WTC11 (cell line): ENCODE measurements around the gene ANKS3.

ENCODE experiments used
- CREB1 ChIP-seq: sonication (generic); formaldehyde crosslinking; IDR thresholded peaks from 2 replicates; pipeline ENCODE4 v1.8.0; 2023; ENCODE audit warnings: mild to moderate bottlenecking, missing genetic modification reagents
- NFATC4 ChIP-seq: fragments of 250-450 bp; sonication (Bioruptor Pico); IDR thresholded peaks from 2 replicates; pipeline ENCODE4 v1.9.0; 2021; ENCODE audit warnings: mild to moderate bottlenecking
- TEAD4 ChIP-seq: sonication (generic); formaldehyde crosslinking; IDR thresholded peaks from 2 replicates; pipeline ENCODE4 v1.8.0; 2022; ENCODE audit warnings: mild to moderate bottlenecking, missing genetic modification reagents
- ZNF416 ChIP-seq: fragments of 250-450 bp; sonication (Bioruptor Pico); IDR thresholded peaks from 2 replicates; pipeline ENCODE4 v1.9.0; 2021; ENCODE audit warnings: mild to moderate bottlenecking, inconsistent platforms
- TF ChIP-seq, protein P1 (sequence below): fragments of 200-600 bp; IDR thresholded peaks from 2 replicates; pipeline ENCODE4 v1.8.0; 2022; ENCODE audit warnings: antibody characterized with exemption

DNA sequence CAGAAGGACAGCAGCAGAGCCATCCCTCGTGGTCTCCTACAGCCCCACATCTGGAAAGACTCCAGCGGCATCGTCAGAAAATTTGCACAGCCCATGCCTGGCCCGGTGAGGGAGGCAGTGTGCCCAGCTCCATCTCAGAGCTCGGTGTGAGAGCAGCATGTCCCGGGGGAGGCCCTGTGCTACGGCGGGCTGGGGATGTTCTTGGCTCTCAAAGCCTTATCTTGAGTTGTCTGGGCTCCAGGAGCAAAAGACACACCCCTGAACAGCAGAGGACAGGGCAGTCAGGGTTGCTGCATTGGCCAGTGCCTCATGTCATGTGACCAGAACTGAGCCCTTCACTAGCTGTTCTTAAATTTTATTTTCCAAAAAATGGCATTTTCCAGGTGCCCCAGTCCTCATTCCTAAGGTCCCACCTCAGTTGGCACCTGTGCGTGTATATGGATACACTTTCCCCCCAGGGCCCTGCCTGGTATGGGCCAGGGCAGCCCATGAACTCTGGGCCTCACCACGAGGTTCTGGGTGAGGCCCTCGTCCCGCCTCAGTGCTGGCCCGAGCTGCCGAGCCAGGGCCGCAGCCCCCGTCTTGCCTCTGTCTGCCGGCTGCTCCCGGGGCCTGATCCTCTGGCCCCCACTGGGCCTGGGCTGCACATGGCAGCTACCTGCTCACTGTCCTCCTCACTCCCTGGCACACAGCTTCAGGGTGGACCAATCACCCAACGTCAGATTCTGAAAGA is 37.7 kb downstream of the ANKS3 start:
- TF ChIP-seq TEAD4 (CRISPR knock-in tag): no peak
- TF ChIP-seq, protein P1, sequence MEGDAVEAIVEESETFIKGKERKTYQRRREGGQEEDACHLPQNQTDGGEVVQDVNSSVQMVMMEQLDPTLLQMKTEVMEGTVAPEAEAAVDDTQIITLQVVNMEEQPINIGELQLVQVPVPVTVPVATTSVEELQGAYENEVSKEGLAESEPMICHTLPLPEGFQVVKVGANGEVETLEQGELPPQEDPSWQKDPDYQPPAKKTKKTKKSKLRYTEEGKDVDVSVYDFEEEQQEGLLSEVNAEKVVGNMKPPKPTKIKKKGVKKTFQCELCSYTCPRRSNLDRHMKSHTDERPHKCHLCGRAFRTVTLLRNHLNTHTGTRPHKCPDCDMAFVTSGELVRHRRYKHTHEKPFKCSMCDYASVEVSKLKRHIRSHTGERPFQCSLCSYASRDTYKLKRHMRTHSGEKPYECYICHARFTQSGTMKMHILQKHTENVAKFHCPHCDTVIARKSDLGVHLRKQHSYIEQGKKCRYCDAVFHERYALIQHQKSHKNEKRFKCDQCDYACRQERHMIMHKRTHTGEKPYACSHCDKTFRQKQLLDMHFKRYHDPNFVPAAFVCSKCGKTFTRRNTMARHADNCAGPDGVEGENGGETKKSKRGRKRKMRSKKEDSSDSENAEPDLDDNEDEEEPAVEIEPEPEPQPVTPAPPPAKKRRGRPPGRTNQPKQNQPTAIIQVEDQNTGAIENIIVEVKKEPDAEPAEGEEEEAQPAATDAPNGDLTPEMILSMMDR: no peak
- no peak for TF ChIP-seq ZNF416
- TF ChIP-seq NFATC4 (CRISPR knock-in tag): no peak
- TF ChIP-seq CREB1: no peak
